Left renal pelvis (tissue), 4 donors: ENCODE measurements around the gene SH3BP5. TPM values are rescaled to one million over a fixed set of nuclear protein-coding genes. Genes with fewer than 3 reads are reported as not detected.
A peak's percentile ranks its signal among the peaks of the same experiment; 100 is the strongest.

ENCODE experiments used
- DNase-seq, 4 donors: peaks; one replicate each; pipeline ENCODE4 v3.0.0-alpha.2; 2013; ENCODE audit warnings: low read depth in 4 of 4, low spot score in 3 of 4
- polyA plus RNA-seq, 4 donors: library from polyadenylated mRNA; unstranded; fragments of 120-200 nt; gene quantifications; one replicate each; pipeline ENCODE4 v1.2.1, GENCODE V29; 2013; ENCODE audit not compliant: insufficient read length in 4 of 4

SH3BP5 gene
- polyA plus RNA-seq, 4 donors: 44.2 to 90.0 (median 63.1) TPM

- DNase-seq: no peak
These were observed 31.9 kb downstream of the SH3BP5 start for GRCh38 chr3:15300323-15301078.

DNA sequence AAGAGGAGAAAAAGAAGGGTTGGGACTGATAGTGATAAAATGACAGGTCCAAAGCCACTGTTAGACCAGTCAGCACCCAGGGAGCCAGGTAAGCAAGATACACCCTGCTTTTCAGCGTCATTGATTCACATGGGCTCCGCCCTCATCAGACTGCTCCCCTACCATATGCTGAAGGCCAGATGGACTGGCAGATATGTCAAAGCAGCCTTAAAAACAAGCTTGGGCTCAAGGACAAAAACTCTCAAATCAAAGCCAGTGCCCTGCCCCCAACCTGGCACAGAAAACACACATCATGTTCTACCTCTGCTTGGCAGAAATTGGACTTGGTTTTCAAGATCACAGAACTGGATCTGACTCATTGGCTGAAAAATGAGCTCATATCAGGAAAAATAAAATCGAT, 33.4 kb downstream of the SH3BP5 start:
- no peak for DNase-seq

- DNase-seq: no peak
These were observed 33.9 kb downstream of the SH3BP5 start for GRCh38 chr3:15298504-15298903.

- DNase-seq: no peak
These were observed 34.6 kb downstream of the SH3BP5 start for GRCh38 chr3:15297608-15298350.

DNA sequence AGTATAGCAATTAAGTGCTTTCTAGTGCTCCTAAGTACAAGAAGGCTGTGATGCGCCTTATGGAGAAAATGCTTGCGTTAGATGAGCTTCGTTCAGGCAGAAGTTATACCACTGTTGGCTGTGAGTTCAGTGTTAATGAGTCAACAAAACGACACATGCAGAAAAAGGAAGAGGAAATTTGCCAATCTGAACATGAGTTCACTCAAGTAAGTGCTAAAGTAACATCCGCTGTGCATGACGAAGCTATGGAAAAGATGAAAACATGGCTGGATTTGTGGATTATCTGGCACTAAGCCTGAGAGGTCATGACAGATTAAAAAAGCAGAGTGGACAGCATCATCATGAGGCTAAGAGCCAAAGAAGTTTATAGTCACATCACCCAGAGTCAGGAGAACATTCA, 36.9 kb downstream of the SH3BP5 start:
- no peak for DNase-seq

GRCh38 chr3:15294929-15295328, 37.5 kb downstream of the SH3BP5 start:
- no peak for DNase-seq

GRCh38 chr3:15292765-15293522, 39.4 kb downstream of the SH3BP5 start:
- DNase-seq: peak in 1 of 4 donors; percentile 36

DNA sequence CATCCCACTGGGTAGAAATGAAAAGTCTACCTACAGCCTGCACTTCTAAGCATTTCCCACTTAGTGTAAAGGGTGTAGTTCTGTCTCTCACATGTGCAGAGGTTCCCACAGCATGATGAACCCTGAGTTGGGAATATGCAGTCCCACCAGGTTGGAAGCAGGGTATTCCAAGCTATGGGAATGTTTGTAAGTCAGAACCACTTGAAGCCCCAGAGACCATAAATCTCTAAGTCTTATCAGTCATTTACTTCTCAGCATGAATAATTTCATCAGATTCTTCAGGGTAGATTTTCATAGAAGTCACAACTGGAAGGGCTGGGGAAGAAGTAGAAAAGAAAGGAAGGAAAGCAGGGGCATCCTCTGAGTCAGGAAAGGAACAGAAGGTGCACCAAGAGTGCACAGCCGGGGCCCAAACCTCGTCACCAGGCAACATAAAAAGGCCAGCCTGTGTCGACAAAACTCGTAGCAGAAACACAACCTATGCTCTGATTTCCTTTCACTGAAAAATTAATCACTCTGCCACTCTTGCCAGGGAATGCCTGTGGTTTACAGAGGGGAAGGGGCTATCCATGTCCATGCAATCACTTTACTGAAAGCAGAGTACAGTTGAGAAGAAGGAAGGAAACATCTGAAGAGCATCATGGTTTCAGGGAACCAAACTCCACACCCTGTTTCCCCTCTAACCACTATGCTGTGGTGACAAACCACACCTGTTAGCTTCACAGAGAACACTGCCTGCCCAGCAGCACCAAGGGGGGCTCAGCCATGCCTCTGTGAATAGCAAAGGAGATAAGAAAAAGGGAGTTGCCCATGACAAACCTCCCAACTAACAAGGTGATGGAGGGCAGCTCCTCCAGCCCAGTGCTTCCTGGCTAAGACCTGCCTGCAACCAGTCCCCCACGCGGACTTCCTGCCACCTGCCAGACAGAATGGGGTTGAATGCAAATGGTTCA, 40.5 kb downstream of the SH3BP5 start:
- no peak for DNase-seq

DNA sequence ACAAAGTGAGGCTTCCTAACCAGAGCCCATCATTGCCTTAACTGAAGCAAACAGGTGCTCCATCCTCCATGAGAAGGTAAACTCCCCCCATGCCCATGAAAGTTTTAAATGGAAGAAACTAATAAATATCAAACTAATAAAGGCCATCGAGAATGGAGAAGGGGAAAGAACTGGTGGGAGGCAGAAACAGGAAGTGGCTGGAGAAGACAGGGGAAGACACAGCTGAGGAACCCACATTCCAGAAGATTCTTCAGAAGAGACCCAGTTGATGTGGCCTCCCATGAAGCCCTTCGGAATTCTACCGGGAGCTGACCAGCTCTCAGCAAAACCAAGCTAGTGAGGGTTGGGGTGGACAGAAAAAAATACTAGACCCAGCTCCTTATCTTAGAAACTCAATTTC, 41.6 kb downstream of the SH3BP5 start:
- no peak for DNase-seq

GRCh38 chr3:15289661-15290060, 42.7 kb downstream of the SH3BP5 start:
- DNase-seq: no peak

GRCh38 chr3:15288331-15289035, 43.9 kb downstream of the SH3BP5 start:
- DNase-seq: no peak

DNA sequence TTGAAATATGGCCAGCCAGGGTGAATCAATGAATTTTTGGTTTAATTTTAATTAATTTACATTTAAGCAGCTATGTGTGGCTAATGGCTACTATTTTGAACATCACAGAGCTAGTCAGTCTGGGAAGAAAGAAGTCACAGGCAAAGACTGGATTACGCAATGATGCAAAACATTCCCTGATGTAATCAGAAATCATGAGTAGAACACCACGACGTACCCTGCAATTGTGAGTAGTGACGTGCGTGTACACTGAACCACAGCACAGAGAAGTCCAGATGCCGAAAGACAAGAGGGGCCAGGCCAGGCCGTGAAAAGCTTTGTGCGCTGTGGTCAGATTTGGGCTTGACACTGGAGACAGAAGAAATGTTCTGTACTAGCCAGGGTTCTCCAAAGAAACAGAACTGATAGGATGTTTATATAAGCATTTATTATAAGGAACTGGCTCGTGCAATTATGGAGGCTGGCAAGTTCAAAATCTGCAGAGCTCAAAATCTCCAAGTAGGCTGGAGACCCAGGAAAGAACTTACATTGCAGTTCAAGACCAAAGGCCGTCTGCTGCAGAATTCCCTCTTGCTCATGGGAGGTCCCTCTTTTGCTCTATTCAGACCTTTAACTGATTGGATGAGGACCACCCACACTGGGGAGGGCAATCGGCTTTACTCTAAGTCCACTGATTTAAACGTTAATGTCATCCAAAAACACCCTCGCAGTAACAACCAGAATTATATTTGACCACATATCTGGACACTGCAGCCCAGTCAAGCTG, 44.6 kb downstream of the SH3BP5 start:
- no peak for DNase-seq

DNA sequence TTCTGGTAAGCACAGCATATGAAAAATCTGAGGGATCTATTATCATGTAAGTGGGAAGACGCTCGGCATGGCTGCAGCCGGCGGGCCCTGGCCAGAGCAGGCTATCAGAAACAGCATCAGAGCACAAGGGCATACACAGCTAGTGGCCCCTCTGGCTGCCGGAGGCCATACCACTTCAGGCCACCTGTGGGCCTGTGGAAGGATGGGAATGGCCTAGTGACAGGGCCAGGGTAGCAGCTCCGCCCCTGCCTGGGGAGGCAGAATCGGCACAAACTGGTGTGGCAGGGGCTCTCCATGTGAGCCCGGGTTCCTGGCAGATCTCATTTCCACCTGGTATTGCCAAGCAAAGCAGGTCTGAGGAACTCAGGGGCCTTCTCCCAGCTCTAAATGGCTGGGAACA, 46.4 kb downstream of the SH3BP5 start:
- no peak for DNase-seq

DNA sequence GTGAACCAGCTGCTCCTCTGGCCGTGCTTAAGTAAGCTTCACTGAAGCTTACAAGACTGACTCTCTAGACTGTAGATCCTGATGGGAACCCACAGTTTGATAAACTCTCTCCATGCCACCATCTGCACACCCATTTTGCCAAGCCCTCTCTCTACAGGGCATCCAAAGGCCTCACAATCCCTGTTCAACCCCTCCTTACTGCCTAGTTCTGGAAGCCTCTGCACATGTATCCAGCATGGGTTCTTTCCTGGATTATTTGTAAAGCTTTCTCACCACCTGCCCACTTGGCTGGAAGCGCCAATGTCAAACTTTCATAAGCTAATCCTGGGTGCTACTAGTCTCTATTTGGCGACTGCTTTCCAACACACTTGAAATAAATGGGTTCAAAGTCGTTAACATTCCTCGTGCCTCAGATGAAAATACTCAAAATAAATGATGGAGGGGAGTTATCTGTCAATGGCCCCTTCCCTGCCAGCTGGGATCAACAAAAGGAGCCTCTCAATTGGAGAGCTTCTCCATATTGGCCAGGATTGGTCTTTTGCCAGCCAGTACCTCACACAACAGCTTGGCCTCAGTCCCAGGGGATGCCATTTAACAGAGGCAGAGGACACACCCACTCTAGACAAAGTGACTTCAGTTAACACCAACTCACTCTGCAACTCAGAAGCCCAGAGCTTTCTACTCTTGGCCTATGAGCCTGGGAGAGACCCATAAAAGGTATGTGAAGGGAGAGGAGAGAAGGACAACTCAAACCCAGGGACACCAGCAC, 48.1 kb downstream of the SH3BP5 start:
- no peak for DNase-seq

GRCh38 chr3:15283702-15284101, 48.7 kb downstream of the SH3BP5 start:
- DNase-seq: no peak

DNA sequence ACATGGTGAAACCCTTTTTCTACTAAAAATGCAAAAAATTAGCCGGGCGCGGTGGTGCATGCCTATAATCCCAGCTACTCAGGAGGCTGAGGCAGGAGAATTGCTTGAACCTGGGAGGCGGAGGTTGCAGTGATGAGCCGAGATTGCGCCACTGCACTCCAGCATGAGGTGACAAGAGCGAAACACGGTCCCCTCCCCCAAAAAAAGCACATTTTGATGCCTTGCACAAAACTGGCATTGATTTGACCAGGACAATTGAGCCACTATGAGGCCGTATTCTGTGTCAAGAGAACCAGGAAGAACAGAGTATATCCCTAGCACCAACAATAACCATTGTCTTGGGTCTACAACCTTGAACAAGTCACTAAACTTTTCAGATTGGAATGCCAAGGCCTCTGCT, 50.6 kb downstream of the SH3BP5 start:
- DNase-seq: no peak

DNA sequence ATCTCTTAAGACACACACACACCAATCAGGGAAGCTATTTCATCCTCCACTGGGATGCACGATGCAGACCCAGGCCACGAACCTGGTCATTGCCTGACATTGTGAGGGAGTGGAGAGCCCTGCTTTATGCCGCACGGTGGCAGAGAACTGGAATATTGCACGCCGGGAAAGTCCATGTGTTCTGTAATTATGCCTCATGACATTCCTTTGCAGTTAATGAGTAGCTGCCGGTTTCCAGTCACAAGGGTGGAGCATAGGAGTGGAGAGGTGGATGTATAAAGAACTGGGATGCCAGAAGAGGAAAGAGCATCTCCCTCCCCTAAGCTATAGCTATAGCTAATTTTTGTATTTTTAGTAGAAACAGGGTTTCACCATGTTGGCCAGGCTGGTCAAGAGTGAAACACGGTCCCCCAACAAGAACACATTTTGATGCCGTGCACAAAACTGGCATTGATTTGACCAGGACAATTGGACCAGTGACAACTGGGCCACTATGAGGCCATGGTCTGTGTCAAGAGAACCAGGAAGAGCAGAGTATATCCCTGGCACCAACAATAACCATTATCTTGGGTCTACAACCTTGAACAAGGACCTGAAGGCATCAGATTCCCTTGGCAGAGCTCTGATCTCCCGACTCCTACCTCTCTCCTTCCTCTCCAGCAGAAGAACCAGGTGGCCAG, 51.4 kb downstream of the SH3BP5 start:
- DNase-seq: no peak
